GM19023 (cell line): ENCODE data around the gene PCDHGB2.
A peak's percentile ranks its signal among the peaks of the same experiment; 100 is the strongest.
"Not testable (repeated sequence)": the region's sequence is repeated elsewhere in the genome, so short reads cannot be mapped to it uniquely, and the experiment has no call there.

Experiments used
- ATAC-seq: cut with Tn5 transposase; IDR thresholded peaks from one replicate; pipeline ENCODE4 v1.9.1; 2021; ENCODE audit warnings: mild to moderate bottlenecking, moderate library complexity; ENCODE audit not compliant: unreplicated experiment

PCDHGB2 gene

GRCh38 chr5:141383345-141383744 is 23.6 kb downstream of the PCDHGB2 start:
- no peak for ATAC-seq

GRCh38 chr5:141384471-141385267 is 24.9 kb downstream of the PCDHGB2 start:
- no peak for ATAC-seq

- ATAC-seq = peak; percentile 70
These were observed 27.9 kb downstream of the PCDHGB2 start, which contains the start of gene PCDHGB4 for GRCh38 chr5:141387557-141388311. TSS of gene PCDHGB4 (plus strand) at chr5:141387698. CDS start at chr5:141387885, 187 bp downstream.

GRCh38 chr5:141388661-141389060 is 28.9 kb downstream of the PCDHGB2 start:
- ATAC-seq = no peak

GRCh38 chr5:141389153-141390042 is 29.6 kb downstream of the PCDHGB2 start:
- no peak for ATAC-seq

GRCh38 chr5:141392429-141393198 is 32.8 kb downstream of the PCDHGB2 start, which contains the start of gene PCDHGA8:
TSS of gene PCDHGA8 (plus strand) at chr5:141392633. CDS start at chr5:141392814, 181 bp downstream.
- ATAC-seq = no peak

- no peak for ATAC-seq
These were observed 33.5 kb downstream of the PCDHGB2 start for GRCh38 chr5:141393267-141393666.

GRCh38 chr5:141394401-141395187 is 34.8 kb downstream of the PCDHGB2 start:
- ATAC-seq = not testable (repeated sequence)

- peak; percentile 88 for ATAC-seq
These were observed 38.2 kb downstream of the PCDHGB2 start, which contains the start of gene PCDHGB5 for GRCh38 chr5:141397756-141398551. TSS of gene PCDHGB5 (plus strand) at chr5:141397947. CDS start at chr5:141398128, 181 bp downstream.

- ATAC-seq = no peak
These were observed 38.8 kb downstream of the PCDHGB2 start for GRCh38 chr5:141398608-141399007.

- no peak for ATAC-seq
These were observed 39.9 kb downstream of the PCDHGB2 start for GRCh38 chr5:141399555-141400258.

- ATAC-seq = no peak
These were observed 42.9 kb downstream of the PCDHGB2 start, which contains the start of gene PCDHGA9 for GRCh38 chr5:141402553-141403243. TSS of gene PCDHGA9 (plus strand) at chr5:141402778. CDS start at chr5:141402953, 175 bp downstream.

GRCh38 chr5:141403387-141403786 is 43.6 kb downstream of the PCDHGB2 start:
- ATAC-seq = no peak

GRCh38 chr5:141407790-141408505 is 48.2 kb downstream of the PCDHGB2 start, which contains the start of gene PCDHGB6:
TSS of gene PCDHGB6 (plus strand) at chr5:141408021. CDS start at chr5:141408203, 182 bp downstream.
- not testable (repeated sequence) for ATAC-seq

GRCh38 chr5:141409598-141410306 is 50.0 kb downstream of the PCDHGB2 start:
- no peak for ATAC-seq

GRCh38 chr5:141411575-141411974 is 51.8 kb downstream of the PCDHGB2 start:
- ATAC-seq = no peak
